SK-N-SH treated with all-trans-retinoic acid at 6 μM for 48 hours (cell line): ENCODE data around the gene MRPS34.

Experiments
- ATAC-seq: fragments of 200-7000 bp; cut with Tn5 transposase; 3 replicates; pipeline ENCODE4 v1.9.1; 2020; ENCODE audit warnings: mild to moderate bottlenecking, moderate library complexity
- ARNTL ChIP-seq: fragments of 450-650 bp; formaldehyde crosslinking; IDR thresholded peaks from 2 replicates; pipeline ENCODE4 v1.5.0; 2020; ENCODE audit warnings: low read depth, mild to moderate bottlenecking, moderate library complexity, borderline replicate concordance
- BACH2 ChIP-seq: fragments of 250-450 bp; sonication (Bioruptor Pico); IDR thresholded peaks from 2 replicates; pipeline ENCODE4 v1.9.0; 2021; ENCODE audit warnings: mild to moderate bottlenecking, borderline replicate concordance
- CSDC2 ChIP-seq: fragments of 250-450 bp; sonication (Bioruptor Pico); IDR thresholded peaks from 2 replicates; pipeline ENCODE4 v1.5.0; 2020; ENCODE audit warnings: mild to moderate bottlenecking, moderate library complexity
- ESRRG ChIP-seq: fragments of 250-450 bp; sonication (Bioruptor Pico); IDR thresholded peaks from 2 replicates; pipeline ENCODE4 v1.6.1; 2021; ENCODE audit warnings: mild to moderate bottlenecking
- GLIS3 ChIP-seq: fragments of 250-450 bp; sonication (Bioruptor Pico); IDR thresholded peaks from 2 replicates; pipeline ENCODE4 v1.5.0; 2020; ENCODE audit warnings: mild to moderate bottlenecking, moderate library complexity
- OSR1 ChIP-seq: fragments of 250-450 bp; sonication (Bioruptor Pico); IDR thresholded peaks from 2 replicates; pipeline ENCODE4 v1.8.0; 2022; ENCODE audit warnings: moderate library complexity, mild to moderate bottlenecking, inconsistent platforms
- PPARA ChIP-seq: fragments of 250-450 bp; sonication (Bioruptor Pico); IDR thresholded peaks from 2 replicates; pipeline ENCODE4 v1.5.0; 2020; ENCODE audit warnings: mild to moderate bottlenecking, borderline replicate concordance
- RARB ChIP-seq: fragments of 250-450 bp; sonication (Bioruptor Pico); IDR thresholded peaks from 2 replicates; pipeline ENCODE4 v1.8.0; 2021; ENCODE audit warnings: mild to moderate bottlenecking, moderate library complexity
- SNAI2 ChIP-seq: fragments of 250-450 bp; sonication (Bioruptor Pico); IDR thresholded peaks from 2 replicates; pipeline ENCODE4 v1.5.0; 2020; ENCODE audit warnings: mild to moderate bottlenecking, moderate library complexity
- TCF4 ChIP-seq: fragments of 250-450 bp; sonication (Bioruptor Pico); IDR thresholded peaks from 2 replicates; pipeline ENCODE4 v1.8.0; 2021; ENCODE audit warnings: mild to moderate bottlenecking, moderate library complexity, borderline replicate concordance
- TOX ChIP-seq: fragments of 250-450 bp; sonication (Bioruptor Pico); IDR thresholded peaks from 2 replicates; pipeline ENCODE4 v1.8.0; 2021; ENCODE audit warnings: mild to moderate bottlenecking, moderate library complexity, borderline replicate concordance
- ZC3H10 ChIP-seq: fragments of 250-450 bp; sonication (Bioruptor Pico); IDR thresholded peaks from 2 replicates; pipeline ENCODE4 v1.5.1; 2021; ENCODE audit warnings: mild to moderate bottlenecking, moderate library complexity
- ZFP30 ChIP-seq: fragments of 450-650 bp; formaldehyde crosslinking; IDR thresholded peaks from 2 replicates; pipeline ENCODE4 v1.5.0; 2022; ENCODE audit warnings: mild to moderate bottlenecking, moderate library complexity
- ZNF565 ChIP-seq: fragments of 450-650 bp; formaldehyde crosslinking; conservative IDR thresholded peaks from 2 replicates; pipeline ENCODE4 v1.5.0; 2020; ENCODE audit warnings: low read depth, mild to moderate bottlenecking, moderate library complexity
- ZNF70 ChIP-seq: fragments of 450-650 bp; formaldehyde crosslinking; IDR thresholded peaks from 2 replicates; pipeline ENCODE4 v1.5.0; 2020; ENCODE audit warnings: mild to moderate bottlenecking, moderate library complexity
- ZNF8 ChIP-seq: fragments of 450-650 bp; formaldehyde crosslinking; IDR thresholded peaks from 2 replicates; pipeline ENCODE4 v1.5.0; 2020; ENCODE audit warnings: mild to moderate bottlenecking, moderate library complexity
- TF ChIP-seq, protein P1 (sequence below): fragments of 250-450 bp; sonication (Bioruptor Pico); IDR thresholded peaks from 2 replicates; pipeline ENCODE4 v1.5.1; 2021; ENCODE audit warnings: mild to moderate bottlenecking, moderate library complexity
- TF ChIP-seq, protein P2 (sequence below): fragments of 250-450 bp; sonication (Bioruptor Pico); IDR thresholded peaks from 2 replicates; pipeline ENCODE4 v1.8.0; 2021; ENCODE audit warnings: low read depth, mild to moderate bottlenecking, moderate library complexity, borderline replicate concordance
- TF ChIP-seq, protein P3 (sequence below): fragments of 250-450 bp; sonication (Bioruptor Pico); IDR thresholded peaks from 2 replicates; pipeline ENCODE4 v1.5.1; 2020; ENCODE audit warnings: low read depth, mild to moderate bottlenecking, moderate library complexity

Gene MRPS34

DNA sequence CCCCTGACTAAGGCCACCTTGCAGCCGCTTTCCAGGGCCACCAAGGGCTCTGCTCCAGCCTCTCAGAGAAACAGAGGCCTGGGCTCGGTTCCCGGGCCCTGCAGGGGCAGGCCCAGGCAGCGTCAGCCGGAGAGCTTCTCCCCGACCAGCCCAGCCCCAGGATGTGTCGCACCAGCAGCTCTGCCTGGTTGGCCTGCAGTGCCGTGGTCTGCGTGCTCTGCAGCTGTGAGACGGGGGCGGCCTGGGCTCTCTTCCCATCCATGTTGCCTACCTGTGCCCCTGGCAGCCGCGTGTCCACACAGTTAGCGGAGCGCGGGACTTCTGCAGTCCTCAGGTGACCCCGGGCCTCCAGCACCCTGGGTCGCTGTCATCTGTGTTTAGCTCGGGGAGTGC lies 15.8 kb upstream of the MRPS34 start:
- TF ChIP-seq, protein P1, sequence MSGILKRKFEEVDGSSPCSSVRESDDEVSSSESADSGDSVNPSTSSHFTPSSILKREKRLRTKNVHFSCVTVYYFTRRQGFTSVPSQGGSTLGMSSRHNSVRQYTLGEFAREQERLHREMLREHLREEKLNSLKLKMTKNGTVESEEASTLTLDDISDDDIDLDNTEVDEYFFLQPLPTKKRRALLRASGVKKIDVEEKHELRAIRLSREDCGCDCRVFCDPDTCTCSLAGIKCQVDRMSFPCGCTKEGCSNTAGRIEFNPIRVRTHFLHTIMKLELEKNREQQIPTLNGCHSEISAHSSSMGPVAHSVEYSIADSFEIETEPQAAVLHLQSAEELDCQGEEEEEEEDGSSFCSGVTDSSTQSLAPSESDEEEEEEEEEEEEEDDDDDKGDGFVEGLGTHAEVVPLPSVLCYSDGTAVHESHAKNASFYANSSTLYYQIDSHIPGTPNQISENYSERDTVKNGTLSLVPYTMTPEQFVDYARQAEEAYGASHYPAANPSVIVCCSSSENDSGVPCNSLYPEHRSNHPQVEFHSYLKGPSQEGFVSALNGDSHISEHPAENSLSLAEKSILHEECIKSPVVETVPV = no peak
- no peak for ATAC-seq

DNA sequence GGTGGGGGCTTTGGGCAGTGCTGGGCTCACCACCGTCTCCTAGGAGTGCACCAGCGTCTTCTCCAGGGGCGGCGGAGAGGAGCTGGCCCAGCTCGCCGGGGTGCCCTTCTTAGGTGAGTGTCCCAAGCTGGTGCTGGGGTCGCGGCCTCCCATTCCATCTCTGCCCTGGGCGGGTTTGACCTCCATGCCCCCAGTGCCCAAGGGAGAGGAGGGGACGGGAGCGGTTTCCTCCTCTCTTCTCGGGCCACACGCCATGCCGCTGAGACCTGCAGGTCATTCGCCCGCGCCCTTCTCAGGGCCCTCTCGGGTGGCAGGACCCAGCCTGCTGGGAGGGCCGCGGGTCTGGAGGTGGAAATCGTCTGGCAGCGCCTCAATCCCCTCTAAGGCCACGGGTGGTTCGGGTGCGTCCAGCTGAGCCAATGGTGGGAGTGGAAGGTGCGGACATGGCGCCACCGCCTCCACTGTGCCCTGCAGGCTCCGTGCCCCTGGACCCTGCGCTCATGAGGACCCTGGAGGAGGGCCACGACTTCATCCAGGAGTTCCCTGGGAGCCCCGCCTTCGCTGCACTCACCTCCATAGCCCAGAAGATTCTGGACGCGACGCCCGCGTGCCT lies 15.3 kb upstream of the MRPS34 start:
- no peak for ATAC-seq

DNA sequence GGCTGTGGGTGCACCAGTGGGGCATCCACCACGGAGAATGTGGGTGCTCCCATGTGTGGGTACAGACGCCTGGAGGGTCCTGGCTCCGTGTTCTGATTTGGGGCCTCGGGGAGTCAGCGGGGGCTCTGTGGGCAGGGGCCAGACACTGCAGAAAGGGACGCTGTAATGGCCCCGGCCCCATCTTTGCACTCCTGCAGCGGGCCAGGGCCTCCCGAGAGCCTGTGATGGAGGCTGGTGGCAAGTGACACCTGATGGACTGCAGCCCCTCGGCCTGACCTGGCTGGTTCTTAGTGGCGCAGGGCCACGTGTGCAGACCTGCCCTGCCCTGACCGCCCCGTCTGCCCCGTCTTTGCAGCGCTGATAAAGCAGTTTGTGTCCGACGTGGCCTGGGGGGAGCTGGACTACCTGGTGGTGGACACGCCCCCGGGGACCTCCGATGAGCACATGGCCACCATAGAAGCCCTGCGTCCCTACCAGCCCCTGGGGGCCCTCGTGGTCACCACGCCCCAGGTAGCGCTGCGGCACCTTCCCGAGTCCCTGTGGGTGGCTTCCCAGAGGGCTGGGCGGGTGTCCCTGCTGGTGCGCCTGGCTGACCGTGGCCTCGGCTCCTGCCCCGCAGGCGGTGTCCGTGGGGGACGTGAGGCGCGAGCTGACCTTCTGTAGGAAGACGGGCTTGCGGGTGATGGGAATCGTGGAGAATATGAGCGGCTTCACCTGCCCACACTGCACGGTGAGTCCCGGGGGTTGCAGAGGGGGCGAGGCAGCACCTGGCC lies 14.6 kb upstream of the MRPS34 start:
- ATAC-seq = no peak
- TF ChIP-seq PPARA = no peak
- TF ChIP-seq ZNF565 (CRISPR knock-in tag) = no peak
- TF ChIP-seq ARNTL (CRISPR knock-in tag) = no peak
- TF ChIP-seq, protein P2, sequence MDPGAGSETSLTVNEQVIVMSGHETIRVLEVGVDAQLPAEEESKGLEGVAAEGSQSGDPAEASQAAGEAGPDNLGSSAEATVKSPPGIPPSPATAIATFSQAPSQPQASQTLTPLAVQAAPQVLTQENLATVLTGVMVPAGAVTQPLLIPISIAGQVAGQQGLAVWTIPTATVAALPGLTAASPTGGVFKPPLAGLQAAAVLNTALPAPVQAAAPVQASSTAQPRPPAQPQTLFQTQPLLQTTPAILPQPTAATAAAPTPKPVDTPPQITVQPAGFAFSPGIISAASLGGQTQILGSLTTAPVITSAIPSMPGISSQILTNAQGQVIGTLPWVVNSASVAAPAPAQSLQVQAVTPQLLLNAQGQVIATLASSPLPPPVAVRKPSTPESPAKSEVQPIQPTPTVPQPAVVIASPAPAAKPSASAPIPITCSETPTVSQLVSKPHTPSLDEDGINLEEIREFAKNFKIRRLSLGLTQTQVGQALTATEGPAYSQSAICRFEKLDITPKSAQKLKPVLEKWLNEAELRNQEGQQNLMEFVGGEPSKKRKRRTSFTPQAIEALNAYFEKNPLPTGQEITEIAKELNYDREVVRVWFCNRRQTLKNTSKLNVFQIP (CRISPR knock-in tag) = no peak
- TF ChIP-seq ZNF8 (CRISPR knock-in tag) = no peak
- TF ChIP-seq ZNF70 (CRISPR knock-in tag) = no peak
- TF ChIP-seq RARB (CRISPR knock-in tag) = no peak
- TF ChIP-seq GLIS3 (CRISPR knock-in tag) = no peak
- no peak for TF ChIP-seq OSR1 (CRISPR knock-in tag)
- no peak for TF ChIP-seq SNAI2 (CRISPR knock-in tag)
- TF ChIP-seq CSDC2 (CRISPR knock-in tag) = no peak
- TF ChIP-seq, protein P3, sequence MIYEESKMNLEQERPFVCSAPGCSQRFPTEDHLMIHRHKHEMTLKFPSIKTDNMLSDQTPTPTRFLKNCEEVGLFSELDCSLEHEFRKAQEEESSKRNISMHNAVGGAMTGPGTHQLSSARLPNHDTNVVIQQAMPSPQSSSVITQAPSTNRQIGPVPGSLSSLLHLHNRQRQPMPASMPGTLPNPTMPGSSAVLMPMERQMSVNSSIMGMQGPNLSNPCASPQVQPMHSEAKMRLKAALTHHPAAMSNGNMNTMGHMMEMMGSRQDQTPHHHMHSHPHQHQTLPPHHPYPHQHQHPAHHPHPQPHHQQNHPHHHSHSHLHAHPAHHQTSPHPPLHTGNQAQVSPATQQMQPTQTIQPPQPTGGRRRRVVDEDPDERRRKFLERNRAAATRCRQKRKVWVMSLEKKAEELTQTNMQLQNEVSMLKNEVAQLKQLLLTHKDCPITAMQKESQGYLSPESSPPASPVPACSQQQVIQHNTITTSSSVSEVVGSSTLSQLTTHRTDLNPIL = no peak
- TF ChIP-seq ZFP30 = no peak

More for the DNA sequence above, 15.3 kb upstream of the MRPS34 start:
- TF ChIP-seq CSDC2 (CRISPR knock-in tag) (no peak), ZFP30 (no peak), ZNF70 (CRISPR knock-in tag) (no peak), ZC3H10 (CRISPR knock-in tag) (no peak), OSR1 (CRISPR knock-in tag) (no peak), PPARA (no peak), TOX (no peak), SNAI2 (CRISPR knock-in tag) (no peak), BACH2 (CRISPR knock-in tag) (no peak), ZNF565 (CRISPR knock-in tag) (no peak), RARB (CRISPR knock-in tag) (no peak), ESRRG (no peak), TCF4 (CRISPR knock-in tag) (no peak), ZNF8 (CRISPR knock-in tag) (no peak)
- TF ChIP-seq, protein P3 = no peak
- TF ChIP-seq, protein P1 = no peak

DNA sequence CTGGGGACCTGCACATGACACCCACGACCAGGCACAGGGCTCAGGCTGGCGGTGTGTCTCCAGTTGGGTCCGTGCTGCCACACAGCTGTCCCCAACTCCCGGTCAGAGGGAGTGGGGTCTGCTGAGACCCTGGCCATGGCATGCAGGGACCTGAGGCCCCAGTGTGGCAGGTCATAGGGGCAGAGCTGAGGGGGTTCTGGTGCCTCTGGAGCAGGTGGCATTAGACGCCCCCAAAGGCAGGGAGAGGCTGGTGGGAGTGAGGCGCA lies 14.1 kb upstream of the MRPS34 start:
- TF ChIP-seq ZC3H10 (CRISPR knock-in tag) (no peak), ZNF565 (CRISPR knock-in tag) (no peak)
- TF ChIP-seq, protein P3 = no peak
- no peak for ATAC-seq
